Keratinocyte (primary cell): ENCODE measurements around the gene SLC9A7. TPM values are rescaled to one million over a fixed set of nuclear protein-coding genes. Genes with fewer than 3 reads are reported as not detected.

ENCODE experiments used
- DNase-seq: peaks from one replicate; pipeline ENCODE4 v3.0.0-alpha.2; 2011; ENCODE audit warnings: low read depth, missing footprints, low spot score
- FAIRE-seq: peaks from 2 replicates; lab custom pipeline; 2011; peaks lifted over from hg19 to GRCh38; lab: Jason Lieb, UNC
- H2AFZ ChIP-seq: 2 replicates; pipeline ENCODE4 v1.6.0; 2012; ENCODE audit warnings: low read length, control low read depth, inconsistent platforms; ENCODE audit not compliant: control insufficient read depth
- H3K27ac ChIP-seq: 2 replicates; pipeline ENCODE4 v1.5.1; 2011; ENCODE audit warnings: low read length; ENCODE audit not compliant: control insufficient read depth, insufficient read depth
- H3K27me3 ChIP-seq: 3 replicates; pipeline ENCODE4 v1.6.0; 2011; ENCODE audit warnings: low read length; ENCODE audit not compliant: control insufficient read depth, insufficient read depth; ENCODE audit errors: extremely low read depth
- H3K36me3 ChIP-seq, 2 experiments: 2 replicates in 1 of 2; 3 replicates in 1 of 2; pipeline ENCODE4 v1.5.1; 2011; ENCODE audit warnings: low read length in 2 of 2, mild to moderate bottlenecking in 1 of 2; ENCODE audit not compliant: control insufficient read depth in 2 of 2, insufficient read depth in 2 of 2; ENCODE audit errors: extremely low read depth in 1 of 2
- H3K4me1 ChIP-seq: 3 replicates; pipeline ENCODE4 v1.5.1; 2011; ENCODE audit warnings: low read length; ENCODE audit not compliant: control insufficient read depth, insufficient read depth; ENCODE audit errors: extremely low read depth
- H3K4me2 ChIP-seq: 3 replicates; pipeline ENCODE4 v1.6.0; 2011; ENCODE audit warnings: low read depth, low read length; ENCODE audit not compliant: control insufficient read depth, insufficient read depth; ENCODE audit errors: extremely low read depth
- H3K4me3 ChIP-seq, 3 experiments: fragments of 200-600 bp in 1 of 3; sonication (generic) in 1 of 3; 2 replicates in 2 of 3; 3 replicates in 1 of 3; pipeline ENCODE4 v1.5.1; 2011 to 2016; ENCODE audit warnings: low read length in 3 of 3, mild to moderate bottlenecking in 3 of 3, control low read depth in 2 of 3, inconsistent platforms in 1 of 3, low read depth in 1 of 3, mixed read lengths in 1 of 3, mixed run types in 1 of 3, moderate library complexity in 1 of 3; ENCODE audit not compliant: control insufficient read depth in 2 of 3, insufficient read depth in 2 of 3; ENCODE audit errors: extremely low read depth in 1 of 3
- H3K79me2 ChIP-seq: 2 replicates; pipeline ENCODE4 v1.6.0; 2012; ENCODE audit warnings: low read length; ENCODE audit not compliant: control insufficient read depth, insufficient read depth
- H3K9ac ChIP-seq: 3 replicates; pipeline ENCODE4 v1.6.0; 2011; ENCODE audit warnings: low read length; ENCODE audit not compliant: control insufficient read depth, insufficient read depth; ENCODE audit errors: extremely low read depth
- H3K9me1 ChIP-seq: 3 replicates; pipeline ENCODE4 v1.6.0; 2011; ENCODE audit warnings: low read length; ENCODE audit not compliant: control insufficient read depth, insufficient read depth; ENCODE audit errors: extremely low read depth
- H3K9me3 ChIP-seq: 2 replicates; pipeline ENCODE4 v1.5.1; 2012; ENCODE audit warnings: low read depth, low read length; ENCODE audit not compliant: control insufficient read depth
- H4K20me1 ChIP-seq: 3 replicates; pipeline ENCODE4 v1.6.0; 2011; ENCODE audit warnings: low read length; ENCODE audit not compliant: control insufficient read depth, insufficient read depth; ENCODE audit errors: extremely low read depth
- CTCF ChIP-seq, 3 experiments: IDR thresholded peaks in 1 of 3; conservative IDR thresholded peaks in 1 of 3; optimal IDR thresholded peaks in 1 of 3; 2 replicates in 2 of 3; 3 replicates in 1 of 3; pipeline versions ENCODE3 to v1.5.1; 2011; ENCODE audit warnings: low read length in 3 of 3, mild to moderate bottlenecking in 3 of 3, moderate library complexity in 2 of 3, control low read depth in 1 of 3, inconsistent platforms in 1 of 3; ENCODE audit not compliant: insufficient read depth in 2 of 3; ENCODE audit errors: extremely low read depth in 1 of 3
- EZH2 ChIP-seq: IDR thresholded peaks from one replicate; pipeline ENCODE4 v1.6.1; 2012; ENCODE audit warnings: inconsistent platforms, mild to moderate bottlenecking, low read length, moderate library complexity
- dilution Hi-C: fragments of 300-500 bp; cut with MboI; formaldehyde crosslinking; loops from one replicate; pipeline ENCODE4 v1.7.0; 2020; ENCODE audit warnings: low sequenced_read_pairs; ENCODE audit not compliant: extremely low pct_ligation_motif_present
- polyA plus RNA-seq, 5 experiments: library from polyadenylated mRNA; depleted of rRNA in 3 of 5; stranded (reverse) in 3 of 5; stranded (forward) in 1 of 5; unstranded in 1 of 5; fragments of >200 nt; gene quantifications; 1 replicate in 1 of 5; 2 replicates in 3 of 5; 3 replicates in 1 of 5; pipeline versions ENCODE4 v1.2.1 to v1.2.3, GENCODE V29; 2011 to 2012; ENCODE audit warnings: missing spikeins in 2 of 5, low read depth in 1 of 5, low replicate concordance in 1 of 5

The SLC9A7 gene
- polyA plus RNA-seq, 1 donor (not counting 4 experiments of a cell fraction or from before 2014, with no cell fraction given), result 8.1 TPM

- Histone ChIP-seq H3K9me3 (no peaks in the 10 kb centered on the region), H2AFZ (no peak overlapping the region), H4K20me1 (no peaks in the 10 kb centered on the region), H3K79me2 (peaks cover 11% of the 10 kb centered on the region), H3K4me2 (no peak overlapping the region), H3K27me3 (no peaks in the 10 kb centered on the region), H3K4me1 (peaks cover 3% of the 10 kb centered on the region), H3K27ac (no peak overlapping the region), H3K36me3 (no peaks in the 10 kb centered on the region), H3K9ac (no peak overlapping the region), H3K4me3 (no peak overlapping the region), H3K9me1 (no peaks in the 10 kb centered on the region)
- no peak for TF ChIP-seq EZH2
- no peak for TF ChIP-seq CTCF (optimal IDR thresholded peaks at IDR 0.05 in 1 of 3, IDR thresholded peaks at IDR 0.05 in 1 of 3, conservative IDR thresholded peaks at IDR 0.05 in 1 of 3; ENCODE audit: extremely low read depth in 1 of 3, insufficient read depth in 2 of 3, low read length in 3 of 3)
- FAIRE-seq (no peak), DNase-seq (no peak)
- dilution Hi-C loops, result no loop called here
These were observed 4.3 kb downstream of the SLC9A7 start for GRCh38 chrX:46754586-46755061.

GRCh38 chrX:46754036-46754435, 4.9 kb downstream of the SLC9A7 start:
- Histone ChIP-seq H3K27ac (no peak overlapping the region), H3K27me3 (no peaks in the 10 kb centered on the region), H3K36me3 (no peaks in the 10 kb centered on the region), H3K79me2 (peaks cover 11% of the 10 kb centered on the region), H3K4me1 (no peaks in the 10 kb centered on the region), H3K9me3 (no peaks in the 10 kb centered on the region), H3K9ac (no peak overlapping the region), H2AFZ (no peak overlapping the region), H4K20me1 (no peaks in the 10 kb centered on the region), H3K4me3 (no peak overlapping the region), H3K4me2 (no peak overlapping the region), H3K9me1 (no peaks in the 10 kb centered on the region)
- FAIRE-seq (no peak), DNase-seq (no peak)
- dilution Hi-C loops, result no loop called here
- TF ChIP-seq CTCF (optimal IDR thresholded peaks at IDR 0.05 in 1 of 3, IDR thresholded peaks at IDR 0.05 in 1 of 3, conservative IDR thresholded peaks at IDR 0.05 in 1 of 3; ENCODE audit: extremely low read depth in 1 of 3, insufficient read depth in 2 of 3, low read length in 3 of 3), result no peak
- no peak for TF ChIP-seq EZH2
